HCEC 1CT (cell line): Measurements from ENCODE around the gene ABCB11.
"Not testable (repeated sequence)": the region's sequence is repeated elsewhere in the genome, so short reads cannot be mapped to it uniquely, and the experiment has no call there.

ENCODE experiments used
- DNase-seq: peaks from one replicate; pipeline ENCODE4 v3.0.0-alpha.2; 2017

ABCB11 gene

GRCh38 chr2:168874368-168875054, 156.6 kb downstream of the ABCB11 start:
- no peak for DNase-seq

DNA sequence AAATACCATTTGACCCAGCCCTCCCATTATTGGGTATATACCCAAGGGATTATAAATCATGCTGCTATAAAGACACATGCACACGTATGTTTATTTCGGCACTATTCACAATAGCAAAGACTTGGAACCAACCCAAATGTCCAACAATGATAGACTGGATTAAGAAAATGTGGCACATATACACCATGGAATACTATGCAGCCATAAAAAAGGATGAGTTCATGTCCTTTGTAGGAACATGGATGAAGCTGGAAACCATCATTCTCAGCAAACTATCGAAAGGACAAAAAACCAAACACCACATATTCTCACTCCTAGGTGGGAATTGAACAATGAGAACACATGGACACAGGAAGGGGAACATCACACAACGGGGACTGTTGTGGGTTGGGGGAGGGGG, 160.3 kb downstream of the ABCB11 start:
- DNase-seq = not testable (repeated sequence)
